IMR-90 (cell line): ENCODE measurements around the gene SARDH. TPM values are rescaled to one million over a fixed set of nuclear protein-coding genes. Genes with fewer than 3 reads are reported as not detected.
A peak's percentile ranks its signal among the peaks of the same experiment; 100 is the strongest.

Experiments used
- ATAC-seq: fragments of 200-7000 bp; cut with Tn5 transposase; 2 replicates; pipeline ENCODE4 v1.9.1; 2020; ENCODE audit warnings: low read depth, mild to moderate bottlenecking, moderate library complexity
- BruUV-seq: library from RNA; stranded (reverse); fragments of 400-500 nt; replicated peaks from 2 replicates; lab custom pipeline; 2021; lab: Mats Ljungman, UMichigan
- CTCF ChIA-PET: fragments of 300-600 bp; formaldehyde crosslinking; extraction: SDS; loops from one replicate; lab custom pipeline; 2021; ENCODE audit warnings: antibody characterized with exemption; lab: Yijun Ruan, JAX
- POLR2A ChIA-PET: fragments of 300-600 bp; sonication (Branson Sonifier 250); formaldehyde crosslinking; loops from one replicate; lab custom pipeline; 2022; ENCODE audit warnings: antibody characterized with exemption; ENCODE audit not compliant: unreplicated experiment; lab: Charles Lee
- DNase-seq: peaks from one replicate; pipeline ENCODE4 v3.0.0; 2013
- H2AFZ ChIP-seq: replicated peaks from 2 replicates; pipeline ENCODE3; 2013; ENCODE audit warnings: low read length, mild to moderate bottlenecking; ENCODE audit not compliant: poor library complexity
- H2AK5ac ChIP-seq: 2 replicates; pipeline ENCODE4 v1.6.1; 2013; ENCODE audit warnings: low read depth, low read length, inconsistent platforms
- H2AK9ac ChIP-seq: replicated peaks from 2 replicates; pipeline ENCODE3; 2013; ENCODE audit warnings: mild to moderate bottlenecking, low read depth, low read length, moderate library complexity; ENCODE audit not compliant: poor library complexity
- H2BK120ac ChIP-seq: 2 replicates; pipeline ENCODE4 v1.6.1; 2013; ENCODE audit warnings: low read depth, low read length, inconsistent platforms
- H2BK15ac ChIP-seq: 3 replicates; pipeline ENCODE4 v1.6.1; 2013; ENCODE audit warnings: low read depth, low read length, inconsistent platforms
- H2BK20ac ChIP-seq: 2 replicates; pipeline ENCODE4 v1.6.1; 2013; ENCODE audit warnings: low read depth, mild to moderate bottlenecking, inconsistent platforms, low read length, moderate library complexity
- H2BK5ac ChIP-seq: 2 replicates; pipeline ENCODE4 v1.6.1; 2013; ENCODE audit warnings: mild to moderate bottlenecking, low read depth, low read length, inconsistent platforms; ENCODE audit not compliant: poor library complexity, severe bottlenecking
- H3K14ac ChIP-seq: replicated peaks from 2 replicates; pipeline ENCODE4 v1.6.1; 2013; ENCODE audit warnings: low read depth, low read length, inconsistent platforms
- H3K18ac ChIP-seq: 2 replicates; pipeline ENCODE4 v1.6.1; 2013; ENCODE audit warnings: low read depth, low read length, control low read depth
- H3K23ac ChIP-seq: 2 replicates; pipeline ENCODE4 v1.6.1; 2013; ENCODE audit warnings: low read depth, low read length, inconsistent platforms
- H3K27ac ChIP-seq: 2 replicates; pipeline ENCODE4 v1.5.1; 2013; ENCODE audit warnings: mild to moderate bottlenecking, control low read depth, low read length; ENCODE audit not compliant: insufficient read depth
- H3K27me3 ChIP-seq: 2 replicates; pipeline ENCODE4 v1.6.1; 2013; ENCODE audit warnings: low read length; ENCODE audit not compliant: control insufficient read depth, insufficient read depth
- H3K36me3 ChIP-seq: 2 replicates; pipeline ENCODE4 v1.6.1; 2013; ENCODE audit warnings: low read length, mixed read lengths; ENCODE audit not compliant: control insufficient read depth, insufficient read depth
- H3K4ac ChIP-seq: 2 replicates; pipeline ENCODE4 v1.6.1; 2013; ENCODE audit warnings: low read depth, low read length, inconsistent platforms
- H3K4me1 ChIP-seq: 2 replicates; pipeline ENCODE4 v1.6.1; 2013; ENCODE audit warnings: low read length, mixed read lengths; ENCODE audit not compliant: control insufficient read depth, insufficient read depth
- H3K4me2 ChIP-seq: 2 replicates; pipeline ENCODE4 v1.6.1; 2013; ENCODE audit warnings: low read depth, mild to moderate bottlenecking, control low read depth, low read length, moderate library complexity
- H3K4me3 ChIP-seq: 2 replicates; pipeline ENCODE4 v1.5.1; 2013; ENCODE audit warnings: low read depth, mild to moderate bottlenecking, control low read depth, low read length, moderate library complexity; ENCODE audit not compliant: insufficient read depth
- H3K56ac ChIP-seq: 2 replicates; pipeline ENCODE4 v1.6.1; 2013; ENCODE audit warnings: low read length, inconsistent platforms; ENCODE audit not compliant: insufficient read depth; ENCODE audit errors: extremely low read depth
- H3K79me1 ChIP-seq, 2 experiments: 2 replicates each; pipeline ENCODE4 v1.6.1; 2013; ENCODE audit warnings: low read length in 2 of 2, inconsistent platforms in 1 of 2, low read depth in 1 of 2
- H3K9ac ChIP-seq: 2 replicates; pipeline ENCODE4 v1.6.1; 2013; ENCODE audit warnings: low read depth, low read length, control low read depth
- H3K9me1 ChIP-seq: 2 replicates; pipeline ENCODE4 v1.6.1; 2013; ENCODE audit warnings: low read length, inconsistent platforms; ENCODE audit not compliant: insufficient read depth
- H3K9me3 ChIP-seq: 2 replicates; pipeline ENCODE4 v1.6.1; 2013; ENCODE audit warnings: low read length; ENCODE audit not compliant: control insufficient read depth, insufficient read depth
- H4K20me1 ChIP-seq: 2 replicates; pipeline ENCODE4 v1.6.1; 2013; ENCODE audit warnings: low read length, inconsistent platforms; ENCODE audit not compliant: insufficient read depth
- H4K5ac ChIP-seq: 2 replicates; pipeline ENCODE4 v1.6.1; 2013; ENCODE audit warnings: mild to moderate bottlenecking, low read depth, low read length, control low read depth
- H4K8ac ChIP-seq, 2 experiments: 2 replicates each; pipeline ENCODE4 v1.6.1; 2013; ENCODE audit warnings: low read depth in 2 of 2, low read length in 2 of 2, control low read depth in 1 of 2, inconsistent platforms in 1 of 2
- H4K91ac ChIP-seq: 2 replicates; pipeline ENCODE4 v1.6.1; 2013; ENCODE audit warnings: low read depth, low read length, inconsistent platforms; ENCODE audit not compliant: insufficient read depth
- CHD1 ChIP-seq: IDR thresholded peaks from 2 replicates; pipeline ENCODE4 v1.6.1; 2012; ENCODE audit warnings: low read depth, low read length, improper control_type of control experiment
- ELK1 ChIP-seq: fragments of 150-350 bp; IDR thresholded peaks from 2 replicates; pipeline ENCODE4 v1.6.1; 2016; ENCODE audit warnings: low read depth, mild to moderate bottlenecking, low read length, moderate library complexity, borderline replicate concordance
- FOS ChIP-seq: fragments of 150-350 bp; IDR thresholded peaks from 2 replicates; pipeline ENCODE4 v1.6.1; 2016; ENCODE audit warnings: low read depth, low read length
- MAFK ChIP-seq: IDR thresholded peaks from 2 replicates; pipeline ENCODE4 v1.6.1; 2012; ENCODE audit warnings: low read depth, low read length, improper control_type of control experiment
- MAZ ChIP-seq: IDR thresholded peaks from 2 replicates; pipeline ENCODE4 v1.6.1; 2012; ENCODE audit warnings: low read depth, mild to moderate bottlenecking, low read length, improper control_type of control experiment, moderate library complexity, borderline replicate concordance
- MXI1 ChIP-seq: IDR thresholded peaks from 2 replicates; pipeline ENCODE4 v1.6.1; 2012; ENCODE audit warnings: low read depth, mild to moderate bottlenecking, low read length, moderate library complexity, borderline replicate concordance
- NFE2L2 ChIP-seq: fragments of 150-350 bp; IDR thresholded peaks from 2 replicates; pipeline ENCODE4 v1.6.1; 2016; ENCODE audit warnings: low read depth, mild to moderate bottlenecking, low read length
- POLR2A ChIP-seq: IDR thresholded peaks from 2 replicates; pipeline ENCODE4 v1.6.1; 2012; ENCODE audit warnings: mild to moderate bottlenecking, low read depth, low read length
- RAD21 ChIP-seq: IDR thresholded peaks from 2 replicates; pipeline ENCODE4 v1.6.1; 2012; ENCODE audit warnings: low read length, improper control_type of control experiment
- RCOR1 ChIP-seq: IDR thresholded peaks from 2 replicates; pipeline ENCODE4 v1.6.1; 2012; ENCODE audit warnings: mild to moderate bottlenecking, low read length, improper control_type of control experiment; ENCODE audit not compliant: insufficient replicate concordance
- RFX5 ChIP-seq: IDR thresholded peaks from 2 replicates; pipeline ENCODE4 v1.8.0; 2012; ENCODE audit warnings: low read depth, mild to moderate bottlenecking, low read length, moderate library complexity
- SMC3 ChIP-seq: fragments of 150-350 bp; IDR thresholded peaks from 2 replicates; pipeline ENCODE4 v1.6.1; 2016; ENCODE audit warnings: low read depth, mild to moderate bottlenecking, antibody characterized with exemption, low read length, moderate library complexity
- USF2 ChIP-seq: fragments of 150-350 bp; IDR thresholded peaks from 2 replicates; pipeline ENCODE4 v1.6.1; 2017; ENCODE audit warnings: mild to moderate bottlenecking, antibody characterized with exemption, low read length, low read depth
- WGBS, 2 experiments: methylation state at CpG; one replicate each; pipeline versions ENCODE4 v1.1.5 to v1.1.7; 2013; ENCODE audit warnings: missing lambda C conversion rate in 2 of 2; ENCODE audit not compliant: insufficient read length in 1 of 2; ENCODE audit errors: extremely low coverage in 2 of 2; 5-methylcytosine and 5-hydroxymethylcytosine counted together
- dilution Hi-C: fragments of 300-500 bp; cut with HindIII; formaldehyde crosslinking; loops from one replicate; pipeline ENCODE4 v1.14.3; 2018; ENCODE audit warnings: low sequenced_read_pairs; ENCODE audit not compliant: unreplicated experiment
- in situ Hi-C: fragments of 300-500 bp; cut with MboI; formaldehyde crosslinking; loops from 3 replicates; pipeline ENCODE4 v1.14.3; 2019; ENCODE audit warnings: low sequenced_read_pairs, inconsistent platforms, mixed read lengths
- intact Hi-C: fragments of 100-400 bp; cut with micrococcal nuclease; formaldehyde crosslinking; loops from 2 replicates; pipeline ENCODE4 v1.10.0; 2022
- polyA plus RNA-seq, 3 experiments: library from polyadenylated mRNA; depleted of rRNA; stranded (reverse); fragments of >200 nt; gene quantifications; 2 replicates each; pipeline ENCODE4 v1.2.3, GENCODE V29; 2012; ENCODE audit warnings: low replicate concordance in 1 of 3
- total RNA-seq: library from RNA; depleted of rRNA; stranded (reverse); fragments of >200 nt; gene quantifications from 2 replicates; pipeline ENCODE4 v1.2.3, GENCODE V29; 2012
- TF ChIP-seq, protein P1 (sequence below): conservative IDR thresholded peaks from 2 replicates; pipeline ENCODE4 v1.5.1; 2012; ENCODE audit warnings: mild to moderate bottlenecking, low read depth, low read length, improper control_type of control experiment

SARDH gene
- total and polyA plus RNA-seq, 2 of the 4 experiments (the other 2 are of a cell fraction), result 5.0 to 7.5 TPM

GRCh38 chr9:133784731-133785561, 46.8 kb upstream of the SARDH start:
- CTCF ChIA-PET, result no interaction called here
- ATAC-seq, result no peak
- no peak overlapping the region for H2BK120ac ChIP-seq
- TF ChIP-seq SMC3 (no peak), CHD1 (no peak), RAD21 (no peak), RCOR1 (no peak), NFE2L2 (no peak), MXI1 (no peak), ELK1 (no peak), RFX5 (no peak), MAFK (no peak), FOS (no peak), USF2 (no peak), MAZ (no peak), POLR2A (no peak)
- TF ChIP-seq, protein P1, sequence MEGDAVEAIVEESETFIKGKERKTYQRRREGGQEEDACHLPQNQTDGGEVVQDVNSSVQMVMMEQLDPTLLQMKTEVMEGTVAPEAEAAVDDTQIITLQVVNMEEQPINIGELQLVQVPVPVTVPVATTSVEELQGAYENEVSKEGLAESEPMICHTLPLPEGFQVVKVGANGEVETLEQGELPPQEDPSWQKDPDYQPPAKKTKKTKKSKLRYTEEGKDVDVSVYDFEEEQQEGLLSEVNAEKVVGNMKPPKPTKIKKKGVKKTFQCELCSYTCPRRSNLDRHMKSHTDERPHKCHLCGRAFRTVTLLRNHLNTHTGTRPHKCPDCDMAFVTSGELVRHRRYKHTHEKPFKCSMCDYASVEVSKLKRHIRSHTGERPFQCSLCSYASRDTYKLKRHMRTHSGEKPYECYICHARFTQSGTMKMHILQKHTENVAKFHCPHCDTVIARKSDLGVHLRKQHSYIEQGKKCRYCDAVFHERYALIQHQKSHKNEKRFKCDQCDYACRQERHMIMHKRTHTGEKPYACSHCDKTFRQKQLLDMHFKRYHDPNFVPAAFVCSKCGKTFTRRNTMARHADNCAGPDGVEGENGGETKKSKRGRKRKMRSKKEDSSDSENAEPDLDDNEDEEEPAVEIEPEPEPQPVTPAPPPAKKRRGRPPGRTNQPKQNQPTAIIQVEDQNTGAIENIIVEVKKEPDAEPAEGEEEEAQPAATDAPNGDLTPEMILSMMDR, result no peak

More at GRCh38 chr9:133784731-133785561, 46.8 kb upstream of the SARDH start:
- no peak for DNase-seq
- 92% methylated on average over 2 of the region's 25 CpGs; no CpG with 5 or more reads in 1 of the 2 experiments for WGBS, 2 experiments
- Histone ChIP-seq H3K4me2 (no peak overlapping the region), H3K79me1 (peaks cover 0 to 6% of the 10 kb centered on the region in 2 experiments; a peak in 1 of 4 replicates), H2AK9ac (no peak overlapping the region), H4K8ac (no peak overlapping the region), H4K20me1 (no peaks in the 10 kb centered on the region), H3K4me3 (no peak overlapping the region), H3K9ac (no peak overlapping the region), H2BK5ac (no peak overlapping the region), H3K18ac (no peak overlapping the region), H3K56ac (no peak overlapping the region), H3K27ac (no peak overlapping the region), H4K91ac (no peak overlapping the region), H2BK15ac (no peak overlapping the region), H3K14ac (no peak overlapping the region), H3K4ac (no peak overlapping the region), H3K27me3 (no peaks in the 10 kb centered on the region), H3K9me3 (no peaks in the 10 kb centered on the region), H3K23ac (no peak overlapping the region), H2AK5ac (no peak overlapping the region), H4K5ac (no peak overlapping the region), H3K4me1 (no peaks in the 10 kb centered on the region), H3K36me3 (peaks cover 36% of the 10 kb centered on the region), H2BK20ac (no peak overlapping the region), H3K9me1 (0 out of 2 replicates have a peak, but pooled peaks cover 3% of the 10 kb centered on the region), H2AFZ (peak overlapping the region; percentile 21)
- dilution Hi-C loops (loop anchor here (25.0 kb wide), 1 partner anchor 227 kb away; no protein-coding TSS in a partner anchor), in situ Hi-C loops (loop anchor here (5.0 to 25.0 kb wide), 2 partner anchors 207 to 352 kb away; partner anchors contain the start of genes VAV2 and WDR5), intact Hi-C loops (no loop called here)
- POLR2A ChIA-PET, result no interaction called here
- no TSS peak for BruUV-seq
